Uterus (tissue), 2 donors: ENCODE data around the gene CSNK2B.

Experiments used
- CTCF ChIP-seq, 4 experiments: fragments of 200-600 bp in 2 of 4; fragments of 450-650 bp in 2 of 4; sonication (generic) in 2 of 4; IDR thresholded peaks; one replicate each; pipeline ENCODE4 v1.5.1; 2016 to 2019; ENCODE audit warnings: antibody characterized with exemption in 4 of 4, mild to moderate bottlenecking in 2 of 4, moderate library complexity in 1 of 4
- POLR2A ChIP-seq, 2 donors: fragments of 450-650 bp; IDR thresholded peaks; one replicate each; pipeline ENCODE4 v1.6.1; 2016; ENCODE audit warnings: antibody characterized with exemption in 2 of 2, mild to moderate bottlenecking in 1 of 2, moderate library complexity in 1 of 2

GRCh38 chr6:31702819-31703716, 37.2 kb downstream of the CSNK2B start, which contains the start of gene ABHD16A:
- TF ChIP-seq POLR2A (IDR thresholded peaks at IDR 0.05) (peak; percentile 98 to 99), CTCF (IDR thresholded peaks at IDR 0.05) (peak; percentile 6 to 24 (median 16))
